ENCODE data around the gene SHBG. TPM values are rescaled to one million over a fixed set of nuclear protein-coding genes. Genes with fewer than 3 reads are reported as not detected.

Gene SHBG
- total and polyA plus RNA-seq, 2 of the 8 experiments (the other 6 are each of a cell fraction or from before 2014, with no cell fraction given), result 1.1 to 1.2 TPM

GRCh38 chr17:7677388-7678067 is 47.6 kb downstream of the SHBG start:
- no peak overlapping the region for H3K9ac ChIP-seq (replicated peaks in 1 of 4; ENCODE audit: extremely low read depth in 1 of 4, low read depth in 3 of 4, low read length in 3 of 4)
- peaks cover 5 to 6% of the 10 kb centered on the region in 2 experiments for H4K20me1 ChIP-seq (replicated peaks in 1 of 2; ENCODE audit: control insufficient read depth in 1 of 2, insufficient read depth in 2 of 2, low read length in 2 of 2)
- no peak overlapping the region for H2BK15ac ChIP-seq (ENCODE audit: low read length)
- peaks cover 23 to 36% (median 31%) of the 10 kb centered on the region in 4 experiments for H3K36me3 ChIP-seq (ENCODE audit: control insufficient read depth in 2 of 4, insufficient read depth in 4 of 4, low read length in 3 of 4)
- H3K23ac ChIP-seq (ENCODE audit: insufficient read length), result no peak overlapping the region
- no peak overlapping the region for H2BK120ac ChIP-seq (replicated peaks; ENCODE audit: low read depth, low read length)
- H4K5ac ChIP-seq (ENCODE audit: insufficient read length, low read depth, low read length), result no peak overlapping the region
- H3K27me3 ChIP-seq (replicated peaks in 1 of 4; ENCODE audit: control insufficient read depth in 3 of 4, extremely low read depth in 1 of 4, insufficient read depth in 3 of 4, low read length in 3 of 4), result no peaks in the 10 kb centered on the region
- DNase-seq (ENCODE audit: low read depth in 1 of 2, low spot score in 2 of 2) (no peak), FAIRE-seq (peak; percentile 32)
- H3K4me1 ChIP-seq (replicated peaks in 1 of 4; ENCODE audit: control insufficient read depth in 3 of 4, insufficient read depth in 4 of 4, low read length in 3 of 4), result peaks cover 5 to 18% (median 12%) of the 10 kb centered on the region in 4 experiments
- no peak overlapping the region for H3K56ac ChIP-seq (replicated peaks; ENCODE audit: insufficient read length, low read depth, low read length)
- H3K27ac ChIP-seq (ENCODE audit: low read depth, low read length), result no peak overlapping the region
- H3K4me2 ChIP-seq (ENCODE audit: insufficient read depth in 1 of 2, low read depth in 2 of 2, low read length in 2 of 2), result peak overlapping the region; percentile 47 to 57; a peak in 3 of 4 replicates
- H3K18ac ChIP-seq (ENCODE audit: extremely low read depth, low read length), result no peak overlapping the region
- H3K4me3 ChIP-seq (ENCODE audit: extremely low read depth in 1 of 4, insufficient read depth in 2 of 4, low read depth in 3 of 4, low read length in 4 of 4), result peak overlapping the region in 2 of 4 experiments; percentile 1 to 15; a peak in 2 of 8 replicates
- peaks cover 3% of the 10 kb centered on the region; the same call in 1 of the 2 replicates for H3K79me1 ChIP-seq (ENCODE audit: low read depth, low read length)
- peaks cover 2 to 33% of the 10 kb centered on the region in 2 experiments; a peak in 3 of 4 replicates for H3K79me2 ChIP-seq (ENCODE audit: control insufficient read depth in 1 of 2, insufficient read depth in 2 of 2, low read length in 2 of 2)
- ChIA-PET POLR2A (ENCODE audit: partially characterized antibody) (interaction anchor here (0.7 to 79.4 kb wide), 8 partner anchors 11 to 159 kb away, joined by 3 to 2272 read pairs (median 8); partner anchors contain the start of genes ATP1B2, CD68, FXR2 and MPDU1), CTCF (ENCODE audit: partially characterized antibody) (interaction anchor here (0.6 to 15.7 kb wide), 6 partner anchors 8 to 88 kb away, joined by 4 to 332 read pairs (median 66); partner anchors contain the start of genes SHBG, SOX15, TP53 and WRAP53)
- H2BK12ac ChIP-seq (ENCODE audit: low read depth, low read length), result 0 out of 2 replicates have a peak overlapping the region, but pooled peaks have one; percentile 60
- no peak overlapping the region for H3K14ac ChIP-seq (ENCODE audit: insufficient read length)
- no peak overlapping the region for H4K8ac ChIP-seq (ENCODE audit: extremely low read depth, insufficient read depth, low read length)
- no peak for TF ChIP-seq KDM1A (IDR thresholded peaks at IDR 0.05; ENCODE audit: borderline replicate concordance, low read length)
- no peak for TF ChIP-seq BRCA1 (IDR thresholded peaks at IDR 0.05; ENCODE audit: low read depth, low read length)
- TF ChIP-seq SAP30 (IDR thresholded peaks at IDR 0.05; ENCODE audit: insufficient read depth, insufficient replicate concordance, low read length), result no peak
- TF ChIP-seq HDAC6 (IDR thresholded peaks at IDR 0.05; ENCODE audit: low read depth, low read length), result no peak
- TF ChIP-seq SIRT6 (IDR thresholded peaks at IDR 0.05; ENCODE audit: low read length), result no peak
- no peak for TF ChIP-seq ZNF274 (IDR thresholded peaks at IDR 0.05; ENCODE audit: borderline replicate concordance, extremely low read depth, low read length)
- TF ChIP-seq SP2 (IDR thresholded peaks at IDR 0.05; ENCODE audit: low read length), result no peak
- no peak overlapping the region for H2BK20ac ChIP-seq (ENCODE audit: low read length)
- H2AFZ ChIP-seq (ENCODE audit: low read length), result no peak overlapping the region
- no peaks in the 10 kb centered on the region for H3K23me2 ChIP-seq (ENCODE audit: low read depth, low read length)
- no peak overlapping the region for H2BK5ac ChIP-seq (ENCODE audit: low read depth, low read length)
- peaks cover 5 to 13% of the 10 kb centered on the region in 2 experiments; a peak in 2 of 4 replicates for H3K9me3 ChIP-seq (ENCODE audit: insufficient read depth in 2 of 2, low read depth in 1 of 2, low read length in 1 of 2)
- no peak overlapping the region for H2AK5ac ChIP-seq (ENCODE audit: low read depth, low read length)
- 28% methylated on average over 10 of the region's 10 CpGs; no CpG with 5 or more reads in 1 of the 2 experiments for WGBS, 2 experiments (ENCODE audit: extremely low coverage in 1 of 2, insufficient coverage in 1 of 2, insufficient read length in 1 of 2, insufficient replicate concordance in 2 of 2, low coverage in 1 of 2, low lambda C conversion rate in 2 of 2, missing lambda C conversion rate in 1 of 2)
- no peak overlapping the region for H3K4ac ChIP-seq (replicated peaks; ENCODE audit: insufficient read length, low read depth, low read length)
- peak overlapping the region; percentile 57 for H4K91ac ChIP-seq (replicated peaks; ENCODE audit: insufficient read length, low read length)
